Measurements from ENCODE around the gene TYK2.
"Not testable (repeated sequence)": the region's sequence is repeated elsewhere in the genome, so short reads cannot be mapped to it uniquely, and the experiment has no call there.

Gene TYK2

DNA sequence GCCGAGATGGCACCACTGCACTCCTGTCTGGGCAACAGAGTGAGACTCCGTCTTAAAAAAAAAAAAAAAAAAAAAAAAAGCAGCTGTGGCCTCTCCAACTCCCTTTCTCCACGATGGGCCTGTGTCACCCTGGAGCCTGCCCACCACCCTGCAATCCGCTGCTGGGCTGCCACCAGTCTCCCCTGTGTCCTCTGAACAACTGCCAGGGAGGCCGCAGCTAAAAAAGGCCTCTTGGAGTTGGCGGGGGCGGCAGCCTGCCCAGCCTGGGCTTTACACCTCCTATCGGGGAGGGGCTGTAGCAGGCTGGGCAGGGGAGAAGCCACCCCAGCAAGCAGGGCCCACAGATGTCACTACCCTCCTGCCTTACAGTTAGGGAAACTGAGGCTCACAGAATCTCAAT, 19.5 kb upstream of the TYK2 start:
- no peak overlapping the region for H3K4me3 ChIP-seq (ENCODE audit: low read length)
- TF ChIP-seq ZNF274 (IDR thresholded peaks at IDR 0.05; ENCODE audit: low read depth, low read length), result no peak

DNA sequence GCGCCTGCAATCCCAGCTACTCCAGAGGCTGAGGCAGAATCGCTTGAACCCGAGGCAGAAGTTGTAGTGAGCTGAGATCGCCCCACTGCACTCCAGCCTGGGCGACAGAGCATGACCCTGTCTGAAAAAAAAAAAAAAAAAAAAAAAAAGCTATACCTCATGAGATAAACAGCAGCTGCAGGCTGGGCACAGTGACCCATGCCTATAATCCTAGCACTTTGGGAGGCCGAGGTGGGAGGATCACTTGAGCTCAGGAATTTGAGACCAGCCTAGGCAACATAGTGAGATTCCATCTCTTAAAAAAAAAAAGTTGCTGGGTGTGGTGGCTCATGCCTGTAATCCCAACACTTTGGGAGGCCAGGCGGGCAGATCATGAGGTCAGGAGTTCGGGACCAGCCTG, 19.0 kb upstream of the TYK2 start:
- H3K4me3 ChIP-seq (ENCODE audit: low read length), result not testable (repeated sequence)

DNA sequence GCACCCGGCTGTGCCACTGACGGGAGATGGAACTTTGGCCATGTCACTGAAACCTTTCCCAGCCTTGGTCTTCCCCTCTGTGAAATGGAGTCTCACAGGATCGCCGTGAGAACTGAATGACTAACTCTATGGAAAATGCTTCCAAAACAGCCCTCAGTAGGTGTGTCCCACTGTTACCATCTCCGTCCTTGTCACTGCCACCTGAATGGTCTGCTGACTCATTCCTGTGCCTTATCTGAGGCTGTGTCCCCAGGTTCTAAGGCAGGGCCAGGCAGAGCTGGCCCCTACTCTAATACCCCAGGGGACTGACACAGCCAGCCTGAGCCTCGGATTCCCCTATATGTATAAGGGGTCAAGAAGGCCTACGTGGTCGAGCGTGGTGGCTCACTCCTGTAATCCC, 18.4 kb upstream of the TYK2 start:
- no peak for TF ChIP-seq ZNF274 (IDR thresholded peaks at IDR 0.05; ENCODE audit: low read depth, low read length)
- no peak overlapping the region for H3K4me3 ChIP-seq (ENCODE audit: low read length)

DNA sequence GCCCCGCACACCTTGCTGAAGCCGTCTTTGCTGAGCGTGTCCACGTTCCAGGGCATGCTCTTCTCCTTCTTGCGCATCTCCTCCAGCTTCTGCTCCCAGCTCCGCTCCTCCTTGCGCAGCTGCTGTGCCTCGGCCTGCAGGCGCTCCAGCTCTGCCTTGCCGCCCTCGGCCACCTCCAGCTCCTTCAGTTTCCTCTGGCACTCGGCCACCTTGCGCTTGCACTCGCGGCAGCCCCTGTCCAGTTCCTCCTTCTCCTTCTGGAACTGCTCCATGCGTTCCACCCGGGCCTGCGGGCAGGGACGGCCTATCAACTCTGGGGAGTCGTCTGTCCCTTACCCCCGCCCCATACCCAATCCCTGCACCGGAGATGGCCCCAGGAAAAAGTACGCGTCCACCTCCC, 15.5 kb upstream of the TYK2 start:
- no peak overlapping the region for H3K4me3 ChIP-seq (ENCODE audit: low read length)
- no peak for TF ChIP-seq ZNF274 (IDR thresholded peaks at IDR 0.05; ENCODE audit: low read depth, low read length)

DNA sequence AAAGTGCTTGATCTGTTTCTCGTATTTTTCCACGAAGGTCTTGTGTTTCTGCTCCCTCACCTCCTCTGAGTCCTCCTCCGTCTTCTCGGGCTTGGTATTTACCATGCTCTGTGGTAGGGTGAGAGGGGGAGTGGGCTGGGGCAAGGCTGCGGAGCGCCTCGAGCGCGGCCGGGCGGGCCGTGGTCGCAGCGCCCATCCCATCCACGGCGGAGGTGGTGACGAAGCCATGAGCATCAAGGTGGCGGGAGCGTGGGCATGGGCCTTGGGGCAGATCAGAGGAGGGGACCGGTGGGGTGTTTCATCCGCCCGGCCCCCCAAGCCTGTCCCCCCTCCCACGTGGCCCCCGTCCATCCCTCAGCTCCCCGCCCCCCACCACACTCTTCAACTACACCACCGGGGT, 15.1 kb upstream of the TYK2 start:
- no peak for TF ChIP-seq ZNF274 (IDR thresholded peaks at IDR 0.05; ENCODE audit: low read depth, low read length)
- H3K4me3 ChIP-seq (ENCODE audit: low read length), result no peak overlapping the region

DNA sequence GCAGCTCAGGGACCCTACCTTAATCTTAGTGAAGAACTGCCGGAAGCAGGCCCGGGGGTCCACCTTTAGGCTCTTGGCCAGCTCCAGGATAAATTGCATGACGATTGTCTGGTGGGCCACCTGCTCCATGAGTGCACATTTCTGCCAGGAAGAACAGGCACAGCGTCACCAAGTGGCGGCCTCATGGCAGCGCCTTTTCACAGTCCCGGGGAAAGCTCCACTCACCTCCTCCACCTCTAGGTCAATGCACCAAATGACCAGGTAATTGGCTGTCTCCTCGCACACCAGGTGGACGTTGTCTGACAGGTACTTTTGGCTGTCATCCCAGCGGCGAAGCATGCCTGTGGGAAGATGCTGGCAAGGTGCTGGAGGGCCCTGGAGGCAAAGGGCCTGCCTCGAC, 14.6 kb upstream of the TYK2 start:
- no peak for TF ChIP-seq ZNF274 (IDR thresholded peaks at IDR 0.05; ENCODE audit: low read depth, low read length)
- H3K4me3 ChIP-seq (ENCODE audit: low read length), result no peak overlapping the region

DNA sequence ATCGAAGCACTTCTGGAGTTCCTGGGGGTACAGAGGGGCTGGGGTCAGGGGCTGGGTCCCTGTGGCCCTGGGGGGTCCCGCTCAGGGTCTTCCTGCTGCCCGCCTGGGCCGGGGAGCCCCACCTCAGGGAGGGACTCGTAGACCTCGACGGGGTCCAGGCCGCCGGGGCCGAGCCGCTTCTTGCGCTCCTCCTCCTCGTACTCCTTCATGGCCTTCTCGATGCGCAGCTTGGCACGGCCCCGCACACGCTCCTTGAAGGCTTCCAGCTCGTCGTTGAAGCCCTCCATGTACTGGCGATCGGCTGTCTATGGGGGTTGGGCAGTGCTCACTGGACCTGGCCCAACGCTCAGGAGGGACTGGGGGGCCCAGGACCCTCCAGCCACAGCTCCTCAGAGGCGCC, 12.8 kb upstream of the TYK2 start:
- no peak overlapping the region for H3K4me3 ChIP-seq (ENCODE audit: low read length)
- no peak for TF ChIP-seq ZNF274 (IDR thresholded peaks at IDR 0.05; ENCODE audit: low read depth, low read length)

DNA sequence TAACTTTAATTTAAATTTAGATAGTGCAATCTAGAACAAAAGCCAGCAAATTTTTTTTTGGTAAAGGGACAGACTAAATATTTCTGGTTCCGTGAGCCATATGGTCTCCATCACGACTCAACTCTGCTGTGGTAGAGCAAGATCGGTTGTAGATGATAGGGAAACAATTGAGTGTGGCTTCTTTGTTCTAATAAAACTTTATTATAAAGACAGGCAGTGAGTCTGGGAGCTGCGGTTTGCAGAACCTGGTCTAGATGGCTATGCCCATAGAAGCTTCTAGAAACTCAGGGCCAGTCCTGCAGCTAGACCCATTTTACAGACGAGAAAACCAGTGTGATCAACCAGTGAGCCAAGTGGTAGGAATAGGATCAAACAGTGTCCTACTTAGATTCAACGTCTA, 11.7 kb upstream of the TYK2 start:
- TF ChIP-seq ZNF274 (IDR thresholded peaks at IDR 0.05; ENCODE audit: low read depth, low read length), result no peak
- H3K4me3 ChIP-seq (ENCODE audit: low read length), result no peak overlapping the region

DNA sequence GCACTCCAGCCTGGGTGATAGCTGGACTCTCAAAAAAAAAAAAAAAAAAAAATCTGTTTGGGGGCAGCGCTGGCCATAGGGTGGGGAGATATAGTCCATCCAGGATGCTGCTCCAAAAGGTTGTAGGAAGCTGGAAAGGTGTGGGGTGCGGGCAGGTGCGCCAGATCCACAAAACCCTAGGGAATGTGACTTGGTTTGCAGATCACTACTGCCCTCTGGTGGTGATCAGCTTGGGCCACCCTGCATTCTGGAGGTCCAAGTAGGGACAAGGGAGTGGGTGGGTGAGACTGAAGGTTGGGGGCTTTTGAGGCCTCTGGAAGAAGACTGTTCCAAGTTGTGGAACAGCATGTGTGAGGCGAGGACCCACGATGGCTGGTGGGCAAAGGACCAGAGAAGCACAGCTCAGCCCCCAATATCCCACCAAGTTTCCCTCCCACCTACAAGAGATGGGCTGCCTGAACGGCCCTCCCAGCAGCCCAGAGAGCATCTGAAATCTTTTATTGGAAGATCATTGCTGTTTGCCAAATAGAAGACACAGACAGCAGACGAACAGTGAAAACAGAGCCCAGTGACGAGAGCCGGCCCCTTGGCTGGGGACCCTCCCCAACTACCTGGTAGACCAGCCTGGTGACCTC, 10.4 kb upstream of the TYK2 start:
- TF ChIP-seq ZNF274 (IDR thresholded peaks at IDR 0.05; ENCODE audit: low read depth, low read length), result no peak
- H3K4me3 ChIP-seq (ENCODE audit: low read length), result no peak overlapping the region

DNA sequence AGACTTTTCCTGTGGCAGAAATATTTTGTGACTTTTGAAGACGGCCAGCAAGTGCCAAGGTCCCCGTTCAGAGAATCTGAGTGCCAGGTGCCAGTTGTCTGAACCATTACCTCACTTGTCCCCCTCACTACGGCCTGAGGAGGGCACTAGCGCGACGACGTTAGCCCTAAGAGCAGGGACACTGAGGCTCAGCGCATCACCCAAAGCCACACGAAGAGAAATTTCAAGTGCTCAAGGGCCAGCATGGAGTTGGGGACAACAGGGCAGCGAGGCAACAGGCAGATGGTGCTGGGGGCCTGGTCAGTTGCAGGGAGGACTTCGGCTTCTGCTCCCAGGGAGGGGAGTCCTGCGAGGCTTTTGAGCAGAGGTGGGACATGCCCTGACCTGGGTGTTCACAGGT, 9.5 kb upstream of the TYK2 start:
- H3K4me3 ChIP-seq (ENCODE audit: low read length), result no peak overlapping the region
- TF ChIP-seq ZNF274 (IDR thresholded peaks at IDR 0.05; ENCODE audit: low read depth, low read length), result no peak

DNA sequence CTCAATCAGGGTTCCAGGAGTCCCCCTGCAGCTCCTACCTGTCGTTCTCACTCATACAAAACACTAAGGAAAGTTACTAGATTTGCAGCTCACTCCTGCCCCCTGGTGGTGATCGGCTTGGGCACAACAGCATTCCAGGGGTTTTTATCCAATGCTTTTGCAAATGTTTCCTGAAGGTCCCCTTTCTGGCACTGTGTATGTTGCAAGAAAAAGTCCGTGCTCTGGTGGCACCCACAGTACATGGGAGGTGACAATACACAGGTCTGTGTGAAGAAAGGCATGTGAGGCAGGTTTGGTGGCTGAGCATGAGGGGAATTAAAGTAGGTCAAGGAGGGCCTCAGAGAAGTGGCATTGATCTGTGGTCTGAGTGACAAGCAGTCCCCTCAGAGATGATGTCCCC, 8.6 kb upstream of the TYK2 start:
- H3K4me3 ChIP-seq (ENCODE audit: low read length), result no peak overlapping the region
- no peak for TF ChIP-seq ZNF274 (IDR thresholded peaks at IDR 0.05; ENCODE audit: low read depth, low read length)

DNA sequence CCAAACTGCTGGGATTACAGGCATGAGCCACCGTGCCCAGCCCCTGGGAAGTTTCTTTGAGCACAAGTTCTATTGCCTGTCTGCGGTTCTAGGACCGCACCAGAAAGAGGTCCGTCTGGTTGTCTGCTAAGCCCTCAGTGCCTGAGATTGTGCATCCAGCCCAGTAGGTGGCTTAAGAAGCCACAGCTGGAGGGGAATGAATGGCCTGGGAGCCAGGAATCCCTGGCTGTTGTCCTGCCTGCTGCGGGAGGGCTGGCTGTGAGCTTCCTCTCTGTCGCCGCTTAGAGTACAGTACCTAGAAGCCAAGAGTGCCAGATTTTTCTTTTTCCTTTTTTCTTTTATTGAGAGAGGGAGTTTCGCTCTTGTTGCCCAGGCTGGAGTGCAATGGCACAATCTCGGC, 4.2 kb upstream of the TYK2 start:
- H3K4me3 ChIP-seq (ENCODE audit: low read length), result no peak overlapping the region
- no peak for TF ChIP-seq ZNF274 (IDR thresholded peaks at IDR 0.05; ENCODE audit: low read depth, low read length)

DNA sequence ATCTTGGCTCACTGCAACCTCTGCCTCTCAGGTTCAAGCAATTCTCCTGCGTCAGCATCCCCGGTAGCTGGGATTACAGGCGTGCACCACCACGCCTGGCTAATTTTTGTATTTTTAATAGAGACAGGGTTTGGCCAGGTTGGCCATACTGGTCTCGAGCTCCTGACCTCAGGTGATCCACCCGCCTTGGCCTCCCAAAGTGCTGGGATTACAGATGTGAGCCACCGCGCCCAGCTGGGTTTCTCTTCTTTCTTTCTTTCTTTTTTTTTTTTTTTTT, 2.8 kb upstream of the TYK2 start:
- H3K4me3 ChIP-seq (ENCODE audit: low read length), result not testable (repeated sequence)

DNA sequence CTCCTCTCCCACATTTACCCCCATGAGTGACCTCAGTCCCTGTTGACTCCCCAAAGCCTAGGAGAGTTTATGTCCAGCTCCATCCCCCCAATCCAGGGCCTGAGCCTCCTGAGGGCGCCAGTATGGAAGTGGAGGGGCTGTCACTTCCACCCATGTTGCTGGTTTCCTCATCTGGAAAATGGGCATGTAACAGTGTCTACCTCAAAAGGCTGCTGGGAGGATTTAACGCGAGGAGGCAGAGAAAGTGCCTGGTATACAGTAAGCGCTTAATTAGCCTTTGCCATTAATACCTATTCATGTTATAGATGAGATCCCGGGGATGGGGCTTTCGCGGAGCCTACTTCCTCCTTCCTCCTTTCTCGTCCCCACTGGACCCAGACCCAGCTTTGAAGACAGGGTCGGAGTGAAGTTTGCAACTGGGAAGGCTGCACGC, 476 bp downstream of the TYK2 start:
- no peak for TF ChIP-seq ZNF274 (IDR thresholded peaks at IDR 0.05; ENCODE audit: low read depth, low read length)
- H3K4me3 ChIP-seq (ENCODE audit: low read length), result peak overlapping the region; percentile 95

DNA sequence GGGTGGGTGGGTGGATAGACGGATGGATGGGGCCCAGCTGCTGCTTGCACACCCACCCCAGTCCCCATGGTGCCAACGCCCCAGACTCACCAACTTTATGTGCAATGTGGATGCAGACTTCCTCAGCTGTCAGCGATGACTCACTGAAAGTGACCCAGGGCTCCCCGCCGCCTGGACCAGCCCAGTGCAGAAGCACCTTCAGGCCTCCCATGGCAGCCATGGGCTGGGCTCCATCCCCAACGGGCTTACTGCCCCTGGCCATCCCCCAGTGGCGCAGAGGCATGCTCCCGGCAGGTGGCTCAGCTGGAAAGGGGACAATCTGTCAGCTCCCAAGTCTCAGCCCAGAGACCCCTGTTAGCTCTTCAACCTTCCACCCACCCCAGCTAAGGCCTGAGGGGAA, 2.2 kb downstream of the TYK2 start:
- TF ChIP-seq ZNF274 (IDR thresholded peaks at IDR 0.05; ENCODE audit: low read depth, low read length), result no peak
- H3K4me3 ChIP-seq (ENCODE audit: low read length), result no peak overlapping the region

DNA sequence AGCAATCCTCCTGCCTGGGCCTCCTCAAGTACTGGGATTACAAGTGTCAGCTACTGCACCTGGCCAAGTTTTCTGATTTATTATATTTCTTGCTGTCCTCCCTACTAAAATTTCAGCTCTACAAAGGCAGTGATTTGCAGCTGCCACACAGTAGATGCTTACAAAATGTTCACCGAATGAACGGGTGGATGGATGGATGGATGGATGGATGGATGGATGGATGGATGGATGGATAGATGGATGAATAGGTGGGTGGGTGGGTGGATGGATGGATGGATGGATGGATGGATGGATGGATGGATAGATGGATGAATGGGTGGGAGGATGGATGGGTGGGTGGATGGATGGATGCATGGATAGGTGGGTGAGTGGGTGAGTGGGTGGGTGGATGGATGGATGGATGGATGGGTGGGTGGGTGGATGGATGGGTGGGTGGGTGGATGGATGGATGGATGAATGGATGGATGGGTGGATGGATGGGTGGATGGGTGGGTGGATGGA, 3.2 kb downstream of the TYK2 start:
- H3K4me3 ChIP-seq (ENCODE audit: low read length), result not testable (repeated sequence)

DNA sequence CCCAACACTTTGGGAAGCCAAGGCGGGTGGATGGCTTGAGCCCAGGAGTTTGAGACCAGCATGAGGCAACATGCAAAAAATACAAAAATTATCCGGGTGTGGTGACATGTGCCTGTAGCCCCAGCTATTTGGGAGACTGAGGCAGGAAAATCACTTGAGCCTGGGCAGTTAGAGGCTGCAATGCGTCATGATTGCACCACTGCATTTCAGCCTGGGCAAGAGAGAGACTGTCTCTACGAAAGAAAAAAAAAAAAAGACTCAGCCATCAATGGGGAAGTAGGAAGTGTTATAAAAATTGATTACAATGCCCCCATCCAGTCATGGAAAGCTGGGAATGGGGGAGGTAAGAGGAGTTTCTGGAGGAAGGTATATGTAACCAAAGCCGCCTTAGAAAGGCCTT, 5.4 kb downstream of the TYK2 start:
- no peak for TF ChIP-seq ZNF274 (IDR thresholded peaks at IDR 0.05; ENCODE audit: low read depth, low read length)

More for the DNA sequence above, 5.4 kb downstream of the TYK2 start:
- H3K4me3 ChIP-seq (ENCODE audit: low read length), result no peak overlapping the region

Measured in GM08714 (cell line).